Lower leg skin (tissue), 4 donors: ENCODE measurements around the gene INTS4. TPM values are rescaled to one million over a fixed set of nuclear protein-coding genes. Genes with fewer than 3 reads are reported as not detected.
"Not testable (repeated sequence)": the region's sequence is repeated elsewhere in the genome, so short reads cannot be mapped to it uniquely, and the experiment has no call there.

Source experiments
- DNase-seq, 2 donors: peaks; one replicate each; pipeline ENCODE4 v3.0.0-alpha.2; 2019; ENCODE audit warnings: low spot score in 2 of 2
- H3K4me3 ChIP-seq: fragments of 200-600 bp; sonication (generic); 2 replicates; pipeline ENCODE4 v1.5.1; 2017; ENCODE audit warnings: mild to moderate bottlenecking, low read depth; ENCODE audit not compliant: poor library complexity, severe bottlenecking
- POLR2A ChIP-seq, 2 donors: fragments of 450-650 bp; IDR thresholded peaks; one replicate each; pipeline ENCODE4 v1.6.1; 2016 to 2017; ENCODE audit warnings: antibody characterized with exemption in 2 of 2, mild to moderate bottlenecking in 1 of 2, moderate library complexity in 1 of 2
- WGBS, 2 donors: methylation state at CpG; one replicate each; pipeline ENCODE4 v1.1.5; 2018; 5-methylcytosine and 5-hydroxymethylcytosine counted together
- intact Hi-C: fragments of 100-400 bp; cut with DNase I; formaldehyde crosslinking; loops from one replicate; pipeline ENCODE4 v1.15.0; 2023; ENCODE audit warnings: low total_unique reads
- total RNA-seq, 4 donors: library from RNA; depleted of rRNA; stranded (reverse); fragments of >200 nt; gene quantifications; one replicate each; pipeline ENCODE4 v1.1.0, GENCODE V29; 2016
- TF ChIP-seq, protein P1 (sequence below), 3 donors: fragments of 450-650 bp; IDR thresholded peaks; one replicate each; pipeline ENCODE4 v1.5.1; 2016; ENCODE audit warnings: antibody characterized with exemption in 3 of 3, mild to moderate bottlenecking in 3 of 3, moderate library complexity in 2 of 3

Gene INTS4
- total RNA-seq, 4 donors from 2014 or later, result 14.7 to 24.8 (median 18.3) TPM

DNA sequence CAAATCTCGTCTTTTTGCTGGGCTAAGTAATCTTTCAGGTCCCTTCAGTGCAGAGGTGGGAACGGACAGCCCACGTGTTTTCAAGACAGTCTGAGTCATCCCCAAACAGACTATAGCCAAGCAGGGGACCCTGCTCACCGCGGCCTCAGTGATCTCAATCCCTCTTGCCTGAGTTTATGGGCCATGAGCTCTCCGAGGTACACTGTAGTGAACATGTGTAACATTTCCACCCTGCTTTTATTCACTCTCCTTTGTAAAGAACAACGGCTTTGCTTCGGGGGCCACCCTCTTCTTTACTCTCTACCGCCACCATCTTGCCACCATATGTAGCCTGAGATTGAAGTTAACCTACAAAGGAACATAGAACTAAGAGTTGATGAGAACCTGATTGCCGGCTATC, 40.2 kb upstream of the INTS4 start:
- WGBS, 2 donors, result 63 to 70% methylated on average over 10 of the region's 10 CpGs
- TF ChIP-seq, protein P1, sequence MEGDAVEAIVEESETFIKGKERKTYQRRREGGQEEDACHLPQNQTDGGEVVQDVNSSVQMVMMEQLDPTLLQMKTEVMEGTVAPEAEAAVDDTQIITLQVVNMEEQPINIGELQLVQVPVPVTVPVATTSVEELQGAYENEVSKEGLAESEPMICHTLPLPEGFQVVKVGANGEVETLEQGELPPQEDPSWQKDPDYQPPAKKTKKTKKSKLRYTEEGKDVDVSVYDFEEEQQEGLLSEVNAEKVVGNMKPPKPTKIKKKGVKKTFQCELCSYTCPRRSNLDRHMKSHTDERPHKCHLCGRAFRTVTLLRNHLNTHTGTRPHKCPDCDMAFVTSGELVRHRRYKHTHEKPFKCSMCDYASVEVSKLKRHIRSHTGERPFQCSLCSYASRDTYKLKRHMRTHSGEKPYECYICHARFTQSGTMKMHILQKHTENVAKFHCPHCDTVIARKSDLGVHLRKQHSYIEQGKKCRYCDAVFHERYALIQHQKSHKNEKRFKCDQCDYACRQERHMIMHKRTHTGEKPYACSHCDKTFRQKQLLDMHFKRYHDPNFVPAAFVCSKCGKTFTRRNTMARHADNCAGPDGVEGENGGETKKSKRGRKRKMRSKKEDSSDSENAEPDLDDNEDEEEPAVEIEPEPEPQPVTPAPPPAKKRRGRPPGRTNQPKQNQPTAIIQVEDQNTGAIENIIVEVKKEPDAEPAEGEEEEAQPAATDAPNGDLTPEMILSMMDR (IDR thresholded peaks at IDR 0.05), result no peak
- TF ChIP-seq POLR2A (IDR thresholded peaks at IDR 0.05), result no peak
- no peak for DNase-seq
- no peak overlapping the region for H3K4me3 ChIP-seq
- intact Hi-C loops, result no loop called here

DNA sequence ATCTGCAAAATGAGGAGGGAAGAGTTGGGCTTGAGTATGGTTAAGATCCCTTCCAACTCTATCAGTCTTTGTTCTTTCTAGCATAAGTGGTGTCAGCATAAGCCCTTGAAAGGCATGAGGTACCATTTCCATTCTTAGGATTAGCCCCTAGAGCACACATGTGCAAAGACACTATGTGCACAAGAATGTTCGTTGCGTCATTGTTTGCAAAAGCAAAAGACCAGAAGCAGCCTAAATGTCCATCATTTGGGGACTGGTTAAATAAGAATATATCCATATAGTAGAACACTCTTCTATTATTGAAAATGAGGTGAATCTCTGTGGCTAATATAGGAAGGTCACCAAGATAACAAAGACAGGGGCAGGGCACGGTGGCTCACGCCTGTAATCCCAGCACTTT, 38.6 kb upstream of the INTS4 start:
- intact Hi-C loops, result no loop called here
- no peak overlapping the region for H3K4me3 ChIP-seq
- 61 to 93% methylated on average over 4 of the region's 4 CpGs for WGBS, 2 donors
- TF ChIP-seq, protein P1 (IDR thresholded peaks at IDR 0.05), result no peak
- TF ChIP-seq POLR2A (IDR thresholded peaks at IDR 0.05), result no peak
- no peak for DNase-seq

DNA sequence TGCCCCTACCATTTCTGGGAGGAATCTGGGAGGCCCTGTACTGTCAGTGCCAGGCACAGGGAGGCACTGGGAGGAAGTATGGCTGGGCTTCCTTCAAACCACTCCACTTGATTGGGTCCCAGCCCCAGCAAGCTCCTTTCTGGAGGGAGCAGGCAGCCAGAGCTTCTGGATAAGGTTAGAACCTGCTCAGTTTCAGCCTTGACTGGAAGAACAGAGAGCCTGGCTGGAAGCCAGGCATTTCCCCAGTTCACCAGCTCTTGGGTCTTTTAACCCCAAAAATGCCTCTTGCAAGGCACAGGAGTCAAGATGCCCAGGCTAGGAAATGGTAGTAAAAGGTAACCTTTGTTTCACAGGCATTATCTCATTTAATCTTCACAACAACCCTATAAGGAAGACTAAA, 37.6 kb upstream of the INTS4 start:
- intact Hi-C loops, result no loop called here
- TF ChIP-seq POLR2A (IDR thresholded peaks at IDR 0.05), result no peak
- TF ChIP-seq, protein P1 (IDR thresholded peaks at IDR 0.05), result no peak
- DNase-seq, result no peak
- H3K4me3 ChIP-seq, result no peak overlapping the region

DNA sequence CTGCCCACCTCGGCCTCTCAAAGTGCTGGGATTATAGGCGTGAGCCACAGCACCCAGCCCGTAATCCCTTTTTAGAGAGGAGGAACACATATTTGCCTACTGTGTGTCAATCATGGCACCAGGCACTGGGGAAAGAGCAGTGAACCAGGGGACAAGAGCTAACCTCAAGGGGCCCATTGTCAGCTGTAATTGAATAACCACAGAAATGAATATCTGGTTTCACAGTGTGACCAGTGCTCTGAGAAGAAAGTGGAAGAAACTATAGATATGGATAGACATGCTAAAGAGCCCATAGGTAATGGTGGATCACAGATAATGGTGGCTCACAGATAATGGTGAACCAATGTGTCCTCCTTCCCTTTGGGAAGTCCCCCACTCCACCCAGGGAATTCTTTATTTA, 37.2 kb upstream of the INTS4 start:
- DNase-seq, result no peak
- H3K4me3 ChIP-seq, result no peak overlapping the region
- TF ChIP-seq, protein P1 (IDR thresholded peaks at IDR 0.05), result no peak
- no peak for TF ChIP-seq POLR2A (IDR thresholded peaks at IDR 0.05)
- intact Hi-C loops, result no loop called here
- WGBS, 2 donors, result 86 to 96% methylated on average over 3 of the region's 3 CpGs

DNA sequence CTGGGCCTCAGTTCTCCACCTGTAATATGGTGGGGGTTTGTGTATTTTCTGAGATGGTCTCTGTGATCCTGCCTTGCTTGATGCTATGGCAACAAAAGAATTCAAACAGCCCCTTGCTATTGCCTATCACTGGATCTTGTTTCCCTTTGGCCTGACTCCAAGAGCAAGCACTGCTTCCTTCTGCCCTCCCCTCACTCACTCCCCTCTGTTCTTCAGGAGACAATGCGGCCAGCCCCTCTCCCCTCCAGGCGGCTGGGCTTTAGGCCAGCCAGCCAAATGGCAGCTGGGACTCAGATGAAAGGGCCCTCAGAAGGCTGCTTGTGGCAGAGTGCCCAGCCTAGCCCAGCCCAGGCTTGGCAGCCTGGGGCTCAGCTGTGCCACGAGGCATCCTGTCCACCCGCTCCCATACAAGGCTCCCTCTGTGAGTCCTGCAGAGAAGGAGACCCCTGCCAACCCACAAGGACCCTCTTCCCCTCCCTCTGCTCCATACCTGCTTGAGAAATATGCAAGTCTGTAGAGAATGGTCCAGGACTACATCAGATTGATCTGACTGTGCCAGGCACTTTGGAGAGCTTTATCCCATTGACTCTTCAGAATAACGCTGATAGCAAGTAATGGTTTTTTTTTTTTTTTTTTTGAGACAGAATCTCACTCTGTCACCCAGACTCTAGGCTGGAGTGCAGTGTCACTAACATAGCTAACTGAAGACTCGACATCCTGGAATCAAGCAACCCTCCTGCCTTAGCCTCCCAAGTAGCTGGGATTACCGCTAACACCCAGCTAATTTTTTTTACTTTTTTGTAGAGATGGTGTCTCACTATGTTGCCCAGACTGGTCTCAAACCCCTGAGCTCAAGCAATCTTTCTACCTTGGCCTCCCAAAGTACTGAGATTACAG, 36.2 kb upstream of the INTS4 start:
- TF ChIP-seq, protein P1 (IDR thresholded peaks at IDR 0.05), result no peak
- TF ChIP-seq POLR2A (IDR thresholded peaks at IDR 0.05), result no peak
- 20 to 24% methylated on average over 7 of the region's 7 CpGs for WGBS, 2 donors
- intact Hi-C loops, result no loop called here
- DNase-seq, result no peak
- H3K4me3 ChIP-seq, result no peak overlapping the region

DNA sequence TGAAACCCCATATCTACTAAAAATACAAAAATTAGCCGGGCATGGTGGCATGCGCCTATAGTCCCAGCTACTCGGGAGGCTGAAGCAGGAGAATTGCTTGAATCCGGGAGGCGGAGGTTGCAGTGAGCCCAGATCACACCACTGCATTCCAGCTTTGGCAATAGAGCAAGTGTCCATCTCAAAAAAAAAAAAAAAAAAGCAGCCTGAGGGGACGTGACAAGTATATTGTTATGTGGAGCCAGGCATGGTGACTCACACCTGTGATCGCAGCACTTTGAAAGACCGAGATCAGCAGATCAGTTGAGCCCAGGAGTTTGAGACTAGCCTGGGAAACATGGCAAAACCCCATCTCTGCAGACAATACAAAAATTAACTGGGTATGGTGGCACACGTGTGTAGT, 34.0 kb upstream of the INTS4 start:
- 78 to 85% methylated on average over 9 of the region's 9 CpGs for WGBS, 2 donors
- DNase-seq, H3K4me3 ChIP-seq, intact Hi-C loops: not testable (repeated sequence)
